Vagina (tissue), 2 donors: ENCODE measurements around the gene GPR55. TPM values are rescaled to one million over a fixed set of nuclear protein-coding genes. Genes with fewer than 3 reads are reported as not detected.

ENCODE experiments used
- DNase-seq, 2 donors: peaks; one replicate each; pipeline ENCODE4 v3.0.0-alpha.2; 2017; ENCODE audit errors: extremely low spot score in 2 of 2
- H3K27ac ChIP-seq: fragments of 200-600 bp; sonication (generic); one replicate; pipeline ENCODE4 v1.5.1; 2019
- H3K27me3 ChIP-seq: fragments of 200-600 bp; sonication (generic); one replicate; pipeline ENCODE4 v1.5.1; 2019
- H3K36me3 ChIP-seq, 2 donors: fragments of 200-600 bp; sonication (generic); one replicate each; pipeline ENCODE4 v1.5.1; 2017 to 2019
- H3K4me1 ChIP-seq: fragments of 200-600 bp; sonication (generic); one replicate; pipeline ENCODE4 v1.5.1; 2019
- H3K4me3 ChIP-seq, 2 donors: fragments of 200-600 bp; sonication (generic); 1 replicate in 1 of 2; 2 replicates in 1 of 2; pipeline ENCODE4 v1.5.1; 2016 to 2019
- H3K9me3 ChIP-seq: fragments of 200-600 bp; sonication (generic); one replicate; pipeline ENCODE4 v1.5.1; 2019
- CTCF ChIP-seq, 3 experiments: fragments of 450-650 bp in 2 of 3; fragments of 200-600 bp in 1 of 3; sonication (generic) in 1 of 3; IDR thresholded peaks; one replicate each; pipeline ENCODE4 v1.5.1; 2017 to 2019; ENCODE audit warnings: antibody characterized with exemption in 3 of 3, mild to moderate bottlenecking in 2 of 3, moderate library complexity in 2 of 3
- POLR2A ChIP-seq, 2 donors: fragments of 450-650 bp; IDR thresholded peaks; one replicate each; pipeline ENCODE4 v1.6.1; 2017; ENCODE audit warnings: antibody characterized with exemption in 2 of 2, mild to moderate bottlenecking in 2 of 2, moderate library complexity in 2 of 2
- POLR2AphosphoS5 ChIP-seq, 2 donors: sonication (generic); formaldehyde crosslinking; IDR thresholded peaks; one replicate each; pipeline ENCODE4 v1.9.0; 2017; ENCODE audit warnings: antibody characterized with exemption in 2 of 2, mild to moderate bottlenecking in 2 of 2, low read depth in 1 of 2; ENCODE audit not compliant: insufficient read depth in 1 of 2
- intact Hi-C: fragments of 100-400 bp; cut with DNase I; formaldehyde crosslinking; loops from one replicate; pipeline ENCODE4 v1.15.1; 2023
- total RNA-seq: library from RNA; depleted of rRNA; stranded (reverse); fragments of >200 nt; gene quantifications from one replicate; pipeline ENCODE4 v1.2.3, GENCODE V29; 2016

Gene GPR55
- total RNA-seq, 1 donor from 2014 or later = 2.7 TPM

- DNase-seq = peak; percentile 78 to 85
- intact Hi-C loops = no loop called here
- Histone ChIP-seq H3K27me3 (no peaks in the 10 kb centered on the region), H3K4me1 (peaks cover 8% of the 10 kb centered on the region), H3K36me3 (no peaks in the 10 kb centered on the region), H3K4me3 (no peak overlapping the region), H3K27ac (no peak overlapping the region), H3K9me3 (no peaks in the 10 kb centered on the region)
- no peak for TF ChIP-seq CTCF (IDR thresholded peaks at IDR 0.05)
- no peak for TF ChIP-seq POLR2A (IDR thresholded peaks at IDR 0.05)
- no peak for TF ChIP-seq POLR2AphosphoS5 (IDR thresholded peaks at IDR 0.05; ENCODE audit: insufficient read depth in 1 of 2, low read depth in 1 of 2)
Observed at GRCh38 chr2:230904856-230905447, 20.1 kb downstream of the GPR55 start.

GRCh38 chr2:230903231-230904150 is 21.6 kb downstream of the GPR55 start:
- Histone ChIP-seq H3K9me3 (no peaks in the 10 kb centered on the region), H3K27ac (no peak overlapping the region), H3K4me1 (peaks cover 4% of the 10 kb centered on the region), H3K36me3 (no peaks in the 10 kb centered on the region), H3K4me3 (no peak overlapping the region), H3K27me3 (no peaks in the 10 kb centered on the region)
- DNase-seq = peak; percentile 60 to 84
- intact Hi-C loops = no loop called here
- no peak for TF ChIP-seq POLR2AphosphoS5 (IDR thresholded peaks at IDR 0.05; ENCODE audit: insufficient read depth in 1 of 2, low read depth in 1 of 2)
- no peak for TF ChIP-seq CTCF (IDR thresholded peaks at IDR 0.05)
- no peak for TF ChIP-seq POLR2A (IDR thresholded peaks at IDR 0.05)

GRCh38 chr2:230902180-230902899 is 22.7 kb downstream of the GPR55 start:
- intact Hi-C loops = no loop called here
- TF ChIP-seq POLR2AphosphoS5 (IDR thresholded peaks at IDR 0.05; ENCODE audit: insufficient read depth in 1 of 2, low read depth in 1 of 2) (no peak), POLR2A (IDR thresholded peaks at IDR 0.05) (no peak), CTCF (IDR thresholded peaks at IDR 0.05) (peak in 1 of 3 experiments; percentile 13)
- H3K27ac ChIP-seq = no peak overlapping the region
- H3K36me3 ChIP-seq = no peaks in the 10 kb centered on the region
- H3K27me3 ChIP-seq = no peaks in the 10 kb centered on the region
- H3K4me1 ChIP-seq = no peaks in the 10 kb centered on the region
- no peak overlapping the region for H3K4me3 ChIP-seq
- H3K9me3 ChIP-seq = no peaks in the 10 kb centered on the region
- DNase-seq = peak; percentile 76 to 81

- intact Hi-C loops = no loop called here
- no peak overlapping the region for H3K4me3 ChIP-seq
- no peaks in the 10 kb centered on the region for H3K4me1 ChIP-seq
- no peaks in the 10 kb centered on the region for H3K36me3 ChIP-seq
- H3K27me3 ChIP-seq = no peaks in the 10 kb centered on the region
- no peaks in the 10 kb centered on the region for H3K9me3 ChIP-seq
- TF ChIP-seq POLR2A (IDR thresholded peaks at IDR 0.05) (no peak), POLR2AphosphoS5 (IDR thresholded peaks at IDR 0.05; ENCODE audit: insufficient read depth in 1 of 2, low read depth in 1 of 2) (no peak), CTCF (IDR thresholded peaks at IDR 0.05) (no peak)
- peak; percentile 34 to 58 for DNase-seq
- no peak overlapping the region for H3K27ac ChIP-seq
Observed at GRCh38 chr2:230901006-230901405, 24.0 kb downstream of the GPR55 start.
